Calu3 (cell line): ENCODE results near the gene FHIT. TPM values are rescaled to one million over a fixed set of nuclear protein-coding genes. Genes with fewer than 3 reads are reported as not detected.
"Not testable (repeated sequence)": the region's sequence is repeated elsewhere in the genome, so short reads cannot be mapped to it uniquely, and the experiment has no call there.

Experiments used
- BruUV-seq: library from RNA; stranded (reverse); fragments of 400-500 nt; replicated peaks from 2 replicates; lab custom pipeline; 2021; lab: Mats Ljungman, UMichigan
- CTCF ChIA-PET: fragments of 300-600 bp; sonication (Branson Sonifier 250); formaldehyde crosslinking; loops from one replicate; lab custom pipeline; 2022; ENCODE audit warnings: antibody characterized with exemption; lab: Charles Lee
- DNase-seq: peaks from one replicate; pipeline ENCODE4 v3.0.0; 2022
- H3K27ac Mint-ChIP-seq: one replicate; pipeline ENCODE4 v1.8.0; 2022; ENCODE audit warnings: mixed read lengths; ENCODE audit not compliant: unreplicated experiment
- H3K27me3 Mint-ChIP-seq: one replicate; pipeline ENCODE4 v1.8.0; 2022; ENCODE audit warnings: mixed read lengths; ENCODE audit not compliant: unreplicated experiment
- H3K36me3 Mint-ChIP-seq: one replicate; pipeline ENCODE4 v1.8.0; 2022; ENCODE audit warnings: mild to moderate bottlenecking, moderate library complexity, mixed read lengths; ENCODE audit not compliant: insufficient read depth, unreplicated experiment
- H3K4me1 Mint-ChIP-seq: one replicate; pipeline ENCODE4 v1.8.0; 2022; ENCODE audit warnings: mild to moderate bottlenecking, low read depth, mixed read lengths; ENCODE audit not compliant: unreplicated experiment
- H3K4me3 Mint-ChIP-seq: one replicate; pipeline ENCODE4 v1.8.0; 2022; ENCODE audit warnings: mild to moderate bottlenecking, low read depth, moderate library complexity, mixed read lengths; ENCODE audit not compliant: unreplicated experiment
- H3K9me3 Mint-ChIP-seq: one replicate; pipeline ENCODE4 v1.8.0; 2022; ENCODE audit warnings: low read depth, mixed read lengths; ENCODE audit not compliant: unreplicated experiment
- intact Hi-C: fragments of 100-400 bp; cut with micrococcal nuclease; formaldehyde crosslinking; loops from one replicate; pipeline ENCODE4 v1.10.0; 2022; ENCODE audit not compliant: unreplicated experiment
- total RNA-seq: library from RNA; stranded (reverse); gene quantifications from 2 replicates; pipeline ENCODE4 v1.2.3, GENCODE V29; 2022
- TF ChIP-seq, protein P1 (sequence below): fragments of 200-600 bp; IDR thresholded peaks from one replicate; pipeline ENCODE4 v1.8.0; 2022; ENCODE audit warnings: antibody characterized with exemption; ENCODE audit not compliant: unreplicated experiment

Gene FHIT
- total RNA-seq, 1 experiment from 2014 or later = 6.2 TPM

DNA sequence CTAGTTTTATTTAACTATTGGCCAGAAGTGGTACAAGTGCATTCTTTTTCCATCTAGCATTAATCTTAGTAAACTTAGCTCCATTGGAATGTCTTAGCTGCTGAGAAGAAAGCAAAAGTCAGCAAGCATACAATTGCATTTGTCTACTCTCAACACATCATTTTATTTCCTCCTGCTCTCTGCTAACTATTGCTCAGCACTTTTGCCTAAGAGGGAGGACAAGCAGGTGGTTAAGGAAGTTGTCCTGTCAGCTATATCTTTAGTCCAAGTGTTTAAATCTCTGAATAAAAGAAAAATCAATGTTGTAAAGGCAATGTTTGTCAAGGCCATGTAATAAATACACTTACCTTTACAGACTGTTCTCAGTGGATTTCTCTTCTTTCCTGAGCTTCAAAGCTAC, 51.0 kb downstream of the FHIT start:
- H3K4me3 Mint-ChIP-seq = no peak overlapping the region
- BruUV-seq = no TSS peak
- H3K36me3 Mint-ChIP-seq = no peaks in the 10 kb centered on the region
- CTCF ChIA-PET = no interaction called here
- H3K27me3 Mint-ChIP-seq = no peaks in the 10 kb centered on the region
- TF ChIP-seq, protein P1, sequence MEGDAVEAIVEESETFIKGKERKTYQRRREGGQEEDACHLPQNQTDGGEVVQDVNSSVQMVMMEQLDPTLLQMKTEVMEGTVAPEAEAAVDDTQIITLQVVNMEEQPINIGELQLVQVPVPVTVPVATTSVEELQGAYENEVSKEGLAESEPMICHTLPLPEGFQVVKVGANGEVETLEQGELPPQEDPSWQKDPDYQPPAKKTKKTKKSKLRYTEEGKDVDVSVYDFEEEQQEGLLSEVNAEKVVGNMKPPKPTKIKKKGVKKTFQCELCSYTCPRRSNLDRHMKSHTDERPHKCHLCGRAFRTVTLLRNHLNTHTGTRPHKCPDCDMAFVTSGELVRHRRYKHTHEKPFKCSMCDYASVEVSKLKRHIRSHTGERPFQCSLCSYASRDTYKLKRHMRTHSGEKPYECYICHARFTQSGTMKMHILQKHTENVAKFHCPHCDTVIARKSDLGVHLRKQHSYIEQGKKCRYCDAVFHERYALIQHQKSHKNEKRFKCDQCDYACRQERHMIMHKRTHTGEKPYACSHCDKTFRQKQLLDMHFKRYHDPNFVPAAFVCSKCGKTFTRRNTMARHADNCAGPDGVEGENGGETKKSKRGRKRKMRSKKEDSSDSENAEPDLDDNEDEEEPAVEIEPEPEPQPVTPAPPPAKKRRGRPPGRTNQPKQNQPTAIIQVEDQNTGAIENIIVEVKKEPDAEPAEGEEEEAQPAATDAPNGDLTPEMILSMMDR = no peak
- DNase-seq = no peak
- H3K9me3 Mint-ChIP-seq = no peaks in the 10 kb centered on the region
- no peaks in the 10 kb centered on the region for H3K4me1 Mint-ChIP-seq
- H3K27ac Mint-ChIP-seq = no peak overlapping the region
- intact Hi-C loops = no loop called here

DNA sequence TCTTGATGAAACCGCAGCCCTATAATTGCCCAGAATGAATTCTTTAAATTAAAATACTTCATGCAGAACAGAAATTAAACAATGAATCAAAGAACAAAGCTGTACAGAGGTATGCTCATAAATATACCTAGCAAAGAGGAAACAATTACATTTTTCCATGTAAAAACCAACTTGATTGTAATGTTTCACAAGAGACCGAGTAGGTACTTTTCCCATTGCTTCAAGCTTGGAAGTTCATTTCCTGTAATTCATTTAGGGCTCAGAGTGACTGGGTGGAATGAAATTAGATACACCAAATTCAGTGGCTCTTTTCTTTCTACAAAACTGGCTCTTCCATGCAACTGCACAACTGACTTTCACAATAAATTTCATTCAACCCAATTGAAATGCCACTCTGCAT, 51.4 kb downstream of the FHIT start:
- TF ChIP-seq, protein P1 = no peak
- CTCF ChIA-PET = no interaction called here
- Mint-ChIP-seq H3K4me1 (no peaks in the 10 kb centered on the region), H3K27ac (no peak overlapping the region), H3K9me3 (no peaks in the 10 kb centered on the region), H3K4me3 (no peak overlapping the region), H3K36me3 (no peaks in the 10 kb centered on the region), H3K27me3 (no peaks in the 10 kb centered on the region)
- no peak for DNase-seq
- intact Hi-C loops = no loop called here
- no TSS peak for BruUV-seq

DNA sequence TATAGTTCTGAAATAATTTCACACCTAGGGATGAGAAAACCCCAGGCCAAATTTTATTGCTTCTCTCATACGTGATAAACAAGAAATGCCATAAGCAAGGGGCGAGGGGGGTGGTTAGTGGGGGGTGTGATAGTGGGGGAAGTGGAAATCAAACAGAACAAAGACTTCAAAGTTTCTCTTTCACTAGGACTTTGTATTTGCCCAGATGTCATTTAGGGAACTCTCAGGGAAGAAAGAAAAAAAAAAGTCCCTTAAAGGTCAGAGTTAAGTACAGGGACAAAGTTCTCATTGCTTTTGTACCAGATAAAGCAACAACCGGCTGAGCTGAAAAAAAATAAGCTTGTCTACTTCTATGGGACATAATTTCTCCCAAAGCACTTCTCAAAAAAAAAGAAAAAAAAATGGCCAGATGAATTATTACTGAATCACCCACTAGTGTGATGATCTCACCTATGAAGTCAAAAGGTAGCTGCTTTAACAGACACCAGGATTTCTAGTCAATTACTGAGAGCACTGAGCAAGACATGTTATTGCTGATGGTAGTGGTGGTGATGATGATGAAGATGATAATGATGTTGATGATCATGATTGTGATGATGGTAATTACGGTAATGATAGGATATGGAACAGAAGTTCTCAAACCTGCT, 56.2 kb downstream of the FHIT start:
- intact Hi-C loops = no loop called here
- TF ChIP-seq, protein P1 = no peak
- BruUV-seq = no TSS peak

DNA sequence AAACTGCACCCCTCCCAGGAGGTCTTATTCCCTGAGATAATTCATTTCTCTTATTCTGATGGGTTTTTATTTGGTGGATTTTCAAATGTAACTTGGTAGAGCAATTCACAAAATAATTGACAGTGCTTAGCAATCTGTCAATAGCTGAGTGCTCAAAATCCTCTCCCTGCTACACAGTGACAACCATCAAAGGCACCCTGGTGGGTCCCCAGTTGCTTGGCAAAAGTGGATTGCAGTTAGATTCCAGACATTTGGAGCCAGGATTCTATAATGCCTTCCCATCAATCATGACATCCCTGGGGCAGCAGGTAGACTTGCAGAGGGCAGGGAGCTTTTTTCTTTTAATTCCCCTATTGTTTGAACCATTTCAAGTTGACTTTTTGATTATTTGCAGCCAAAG, 59.0 kb downstream of the FHIT start:
- H3K4me1 Mint-ChIP-seq = peaks cover under 1% of the 10 kb centered on the region
- no peaks in the 10 kb centered on the region for H3K27me3 Mint-ChIP-seq
- DNase-seq = no peak
- no peak overlapping the region for H3K4me3 Mint-ChIP-seq
- no peak overlapping the region for H3K27ac Mint-ChIP-seq
- TF ChIP-seq, protein P1 = no peak
- CTCF ChIA-PET = no interaction called here
- H3K9me3 Mint-ChIP-seq = peaks cover 2% of the 10 kb centered on the region
- BruUV-seq = no TSS peak
- no peaks in the 10 kb centered on the region for H3K36me3 Mint-ChIP-seq
- intact Hi-C loops = no loop called here

More for the DNA sequence above, 56.2 kb downstream of the FHIT start:
- CTCF ChIA-PET = no interaction called here
- H3K27me3 Mint-ChIP-seq = no peaks in the 10 kb centered on the region
- no peaks in the 10 kb centered on the region for H3K9me3 Mint-ChIP-seq
- no peak overlapping the region for H3K27ac Mint-ChIP-seq
- no peak for DNase-seq
- no peaks in the 10 kb centered on the region for H3K4me1 Mint-ChIP-seq
- no peak overlapping the region for H3K4me3 Mint-ChIP-seq
- H3K36me3 Mint-ChIP-seq = no peaks in the 10 kb centered on the region

DNA sequence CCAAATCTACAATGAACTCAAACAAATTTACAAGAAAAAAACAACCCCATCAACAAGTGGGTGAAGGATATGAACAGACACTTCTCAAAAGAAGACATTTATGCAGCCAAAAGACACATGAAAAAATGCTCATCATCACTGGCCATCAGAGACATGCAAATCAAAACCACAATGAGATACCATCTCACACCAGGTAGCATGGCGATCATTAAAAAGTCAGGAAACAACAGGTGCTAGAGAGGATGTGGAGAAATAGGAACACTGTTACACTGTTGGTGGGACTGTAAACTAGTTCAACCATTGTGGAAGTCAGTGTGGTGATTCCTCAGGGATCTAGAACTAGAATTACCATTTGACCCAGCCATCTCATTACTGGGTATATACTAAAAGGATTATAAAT, 61.0 kb downstream of the FHIT start:
- DNase-seq, intact Hi-C loops, H3K27ac Mint-ChIP-seq, H3K27me3 Mint-ChIP-seq, CTCF ChIA-PET, BruUV-seq, H3K4me3 Mint-ChIP-seq, H3K9me3 Mint-ChIP-seq, H3K36me3 Mint-ChIP-seq: not testable (repeated sequence)
- peaks cover 11% of the 10 kb centered on the region for H3K4me1 Mint-ChIP-seq
